GDM1 (cell line): ENCODE measurements around the gene GRIK3.

Experiments used
- DNase-seq: peaks from one replicate; lab custom pipeline; 2025; lab: John Stamatoyannopoulos, UW

The GRIK3 gene

GRCh38 chr1:37015713-37016112 lies 18.6 kb downstream of the GRIK3 start:
- DNase-seq: no peak

DNA sequence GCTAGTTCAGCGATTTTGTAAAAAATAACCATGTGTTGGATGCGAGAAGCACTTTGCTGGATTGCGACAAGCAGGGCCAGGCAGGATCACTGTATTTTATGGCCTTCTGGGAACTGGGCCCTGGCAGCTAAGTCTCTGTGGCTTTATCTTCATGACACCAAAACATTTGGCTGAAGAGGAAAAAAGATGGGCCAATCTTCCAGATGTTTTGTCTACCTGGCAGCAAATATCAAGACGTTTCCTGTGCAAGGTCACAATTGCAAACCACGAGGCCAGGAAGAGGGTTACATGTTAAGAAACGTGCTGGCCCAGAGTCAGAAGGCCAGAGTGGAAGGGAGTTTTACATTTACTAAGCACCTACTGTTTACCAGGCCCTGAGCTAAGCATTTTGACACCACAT lies 22.1 kb downstream of the GRIK3 start:
- no peak for DNase-seq

GRCh38 chr1:37010011-37010410 lies 24.3 kb downstream of the GRIK3 start:
- no peak for DNase-seq

- no peak for DNase-seq
These were observed 24.8 kb downstream of the GRIK3 start for GRCh38 chr1:37009521-37009920.

GRCh38 chr1:37006132-37006868 lies 28.0 kb downstream of the GRIK3 start:
- DNase-seq: no peak

DNA sequence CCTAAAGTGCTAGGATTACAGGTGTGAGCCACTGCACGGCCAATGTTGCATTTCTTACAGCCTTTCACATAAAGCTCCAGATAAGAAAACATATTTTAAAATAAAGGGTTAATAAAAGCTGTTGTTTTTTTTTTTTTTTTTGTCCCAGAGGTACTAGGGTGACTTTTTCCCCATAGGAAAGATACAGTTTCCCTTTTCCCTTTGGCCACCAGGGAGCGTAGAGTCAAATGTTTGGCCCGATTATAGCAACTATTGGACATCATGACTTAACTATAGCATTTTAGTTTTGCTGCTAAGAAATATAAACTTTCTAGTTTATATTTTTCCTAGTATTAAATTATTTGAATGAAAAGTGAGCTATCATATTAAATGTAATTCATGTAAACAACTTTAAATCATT lies 31.4 kb downstream of the GRIK3 start:
- DNase-seq: no peak

- no peak for DNase-seq
These were observed 32.6 kb downstream of the GRIK3 start for GRCh38 chr1:37001703-37002102.

DNA sequence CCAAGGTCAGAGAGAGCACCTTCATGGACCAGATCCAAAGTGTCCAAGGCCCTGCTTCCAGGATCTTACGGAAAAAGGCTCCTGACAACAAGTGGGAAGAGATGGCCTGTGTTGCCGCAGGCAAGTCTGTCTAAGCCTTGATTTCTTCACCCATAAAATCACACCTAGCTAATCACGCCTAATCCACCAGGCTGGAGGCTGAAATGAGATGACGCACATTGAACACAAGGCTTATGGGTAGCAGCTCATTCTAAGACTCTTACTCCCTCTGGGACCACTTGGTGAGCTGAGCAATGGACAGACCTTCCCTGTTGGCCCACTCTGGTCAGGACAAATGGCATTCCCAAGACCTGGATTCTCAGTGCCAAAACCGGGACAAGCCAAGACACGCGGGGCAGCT lies 38.2 kb downstream of the GRIK3 start:
- no peak for DNase-seq

GRCh38 chr1:36994868-36995267 lies 39.4 kb downstream of the GRIK3 start:
- no peak for DNase-seq

GRCh38 chr1:36994294-36994693 lies 40.0 kb downstream of the GRIK3 start:
- DNase-seq: no peak

DNA sequence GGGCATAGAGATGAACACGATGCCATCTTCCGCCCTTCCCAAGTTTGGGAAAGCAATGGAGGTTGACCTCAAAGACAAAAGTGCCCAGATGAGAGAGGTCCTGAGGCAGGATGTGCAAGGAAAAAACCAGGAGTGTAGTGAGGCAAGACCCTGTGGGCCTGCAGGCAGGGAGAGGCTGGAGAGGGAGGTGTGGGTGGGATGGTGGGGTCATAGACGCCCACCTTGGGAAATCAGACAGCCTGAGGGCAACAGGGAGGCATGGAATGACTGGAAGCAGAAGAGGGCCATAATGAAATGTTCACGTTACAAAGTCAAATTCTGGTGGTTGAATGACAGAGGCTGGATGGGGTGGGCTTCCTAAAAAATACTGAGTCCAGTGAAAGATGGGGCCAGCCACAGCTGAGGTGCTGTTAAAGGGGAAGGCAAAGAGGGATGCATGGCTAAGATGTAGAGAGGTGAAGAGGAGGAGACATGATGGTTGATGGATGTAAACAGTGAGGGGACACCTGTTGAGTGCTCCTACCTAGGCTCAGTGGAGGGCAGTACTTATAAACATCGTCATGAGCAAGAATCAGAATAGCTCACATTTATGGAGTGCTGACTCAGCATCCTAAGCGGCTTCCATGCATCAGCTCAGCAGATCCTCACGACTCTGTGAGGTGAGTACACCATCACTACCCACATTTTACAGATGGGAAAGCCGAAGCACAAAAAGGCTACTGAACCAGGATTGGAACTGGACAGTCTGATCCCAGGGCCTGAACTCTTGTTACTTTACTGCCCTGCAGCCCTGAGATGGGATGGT lies 42.0 kb downstream of the GRIK3 start:
- DNase-seq: no peak

GRCh38 chr1:36991551-36991950 lies 42.8 kb downstream of the GRIK3 start:
- no peak for DNase-seq

DNA sequence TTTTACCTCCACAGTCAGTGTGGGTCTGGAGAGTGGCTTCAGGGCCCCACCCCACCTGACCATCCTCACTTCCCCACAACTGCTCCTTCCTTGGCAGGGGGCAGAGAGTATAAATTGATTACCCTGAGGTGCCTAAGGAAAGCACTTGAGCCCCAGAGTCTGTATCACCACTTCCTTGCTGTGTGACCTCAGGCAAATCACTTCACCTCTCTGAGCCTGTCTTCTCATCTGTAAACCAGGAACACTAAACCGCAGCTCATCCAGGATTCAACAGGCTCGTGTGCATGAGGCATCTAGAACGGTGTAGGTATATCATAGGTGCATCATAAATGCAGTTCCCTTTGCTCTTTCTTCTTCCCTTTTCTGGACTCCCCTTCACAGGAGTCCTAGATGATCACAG lies 43.4 kb downstream of the GRIK3 start:
- DNase-seq: no peak

DNA sequence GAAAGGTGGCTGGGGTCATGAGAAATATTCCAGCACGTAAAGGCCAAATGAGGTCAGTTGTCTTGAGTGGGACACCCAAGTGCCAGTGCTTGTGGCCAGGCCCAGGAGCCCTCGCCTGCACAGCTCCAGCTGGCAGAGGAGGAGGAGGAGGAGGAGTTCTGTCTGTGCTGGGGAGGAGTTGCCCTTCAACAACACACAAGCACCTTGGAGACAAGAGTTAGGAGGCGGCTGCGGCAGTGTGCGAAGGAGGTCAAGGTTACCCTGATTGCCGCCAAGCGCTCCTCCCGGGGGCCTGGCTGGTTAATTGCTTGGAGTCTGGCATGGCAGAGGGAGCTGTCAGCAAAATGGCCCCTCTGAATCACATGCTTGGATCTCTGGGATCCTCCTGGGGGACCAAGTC lies 45.1 kb downstream of the GRIK3 start:
- no peak for DNase-seq

- no peak for DNase-seq
These were observed 45.5 kb downstream of the GRIK3 start for GRCh38 chr1:36988741-36989193.

GRCh38 chr1:36988321-36988720 lies 46.0 kb downstream of the GRIK3 start:
- DNase-seq: no peak

- no peak for DNase-seq
These were observed 47.0 kb downstream of the GRIK3 start for GRCh38 chr1:36987276-36987675.

DNA sequence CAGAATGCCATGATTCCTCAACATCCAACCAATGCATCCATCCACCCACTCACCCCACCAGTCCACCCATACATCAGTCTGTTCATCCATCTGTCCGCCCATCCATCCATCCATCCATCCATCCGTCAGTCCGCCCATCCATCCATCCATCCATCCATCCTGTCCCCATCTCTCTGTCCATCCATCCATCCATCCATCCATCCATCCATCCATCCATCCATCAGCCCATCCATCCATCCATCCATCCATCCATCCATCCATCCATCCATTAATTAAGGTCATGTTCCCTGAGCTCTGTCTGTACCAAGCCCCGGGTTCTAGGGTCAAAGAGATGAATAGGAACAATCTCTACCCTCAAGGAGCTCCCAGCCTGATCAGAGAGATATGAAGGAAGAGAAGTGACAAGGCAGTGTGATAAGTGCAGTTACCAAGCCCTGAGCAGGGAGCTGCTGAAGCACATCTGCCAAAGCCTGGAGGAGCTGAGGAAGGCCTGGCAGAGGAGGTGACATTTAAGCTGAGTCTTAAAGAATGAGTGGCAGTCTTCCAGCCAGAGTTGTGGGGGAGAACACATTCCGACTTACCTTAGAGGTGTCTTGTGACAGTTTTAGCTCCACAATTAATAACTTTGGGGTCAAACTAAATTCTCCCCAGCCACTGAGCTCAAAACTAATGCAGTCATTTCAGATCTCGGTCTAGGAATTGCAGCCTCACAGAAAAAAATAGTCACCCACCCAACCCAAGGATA lies 47.9 kb downstream of the GRIK3 start:
- DNase-seq: no peak

GRCh38 chr1:36984675-36985074 lies 49.6 kb downstream of the GRIK3 start:
- DNase-seq: no peak

GRCh38 chr1:36984026-36984425 lies 50.3 kb downstream of the GRIK3 start:
- DNase-seq: no peak

DNA sequence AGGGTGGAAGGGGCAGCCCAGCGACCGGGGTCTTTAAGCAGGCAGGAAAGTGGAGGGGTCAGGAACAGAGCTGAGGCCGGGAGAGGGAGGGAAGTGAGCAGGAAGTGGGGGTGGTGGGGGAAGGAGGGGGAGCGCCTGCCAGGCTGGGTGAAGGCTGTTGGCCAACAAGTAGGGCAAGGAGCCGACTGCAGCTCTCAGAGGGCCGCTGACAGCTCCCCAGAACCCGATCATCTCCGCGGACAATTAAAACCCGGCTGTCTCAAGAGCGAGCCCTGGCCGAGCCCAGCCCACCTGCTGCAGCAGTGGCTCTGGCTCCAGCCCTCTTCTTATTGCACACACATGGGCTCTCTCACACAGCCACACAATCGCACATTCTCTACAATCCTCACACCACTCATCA lies 51.6 kb downstream of the GRIK3 start:
- no peak for DNase-seq

- DNase-seq: no peak
These were observed 52.3 kb downstream of the GRIK3 start for GRCh38 chr1:36981771-36982622.
